ENCODE results near the gene ABLIM3.
A peak's percentile ranks its signal among the peaks of the same experiment; 100 is the strongest.

The ABLIM3 gene

DNA sequence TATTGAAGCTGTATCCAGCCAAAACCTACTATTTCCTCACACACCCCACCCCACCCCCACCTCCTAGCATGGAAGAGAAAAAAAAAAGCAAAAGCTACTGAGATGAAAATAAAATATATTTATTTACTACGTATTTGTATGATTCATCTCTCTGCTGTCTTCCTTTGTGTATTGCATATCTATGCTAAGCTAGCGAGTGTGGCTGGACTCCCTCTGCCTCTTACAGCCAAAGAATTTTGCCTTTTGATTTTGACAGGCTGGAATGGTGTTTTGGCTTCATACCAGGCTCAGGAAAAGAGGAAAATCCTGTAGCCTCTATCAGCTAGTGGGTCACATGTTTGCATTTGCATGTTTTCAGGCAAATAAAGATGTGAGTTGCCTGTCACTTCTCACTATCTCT is 2.2 kb downstream of the ABLIM3 start:
- peak overlapping the region in 2 of 5 donors; percentile 5 to 50 for H3K9ac ChIP-seq (ENCODE audit: low read length in 5 of 5)
- no peaks in the 10 kb centered on the region for H3K9me3 ChIP-seq (ENCODE audit: control insufficient read depth in 5 of 5, low read length in 5 of 5)
- H3K4me1 ChIP-seq (ENCODE audit: control insufficient read depth in 5 of 5, insufficient read depth in 5 of 5, low read length in 5 of 5): peaks cover 2 to 61% (median 29%) of the 10 kb centered on the region in 5 donors
- H3K4me3 ChIP-seq (ENCODE audit: low read depth in 1 of 5, low read length in 5 of 5): peak overlapping the region in 4 of 5 donors; percentile 17 to 88 (median 60)
- H3K36me3 ChIP-seq (ENCODE audit: control insufficient read depth in 5 of 5, insufficient read depth in 5 of 5, low read length in 5 of 5): peaks cover 0 to 3% (median 0%) of the 10 kb centered on the region in 5 donors
- peak overlapping the region; percentile 35 for H3K27ac ChIP-seq (ENCODE audit: low read depth, low read length)
- no peaks in the 10 kb centered on the region for H3K27me3 ChIP-seq (ENCODE audit: control insufficient read depth in 5 of 5, insufficient read depth in 4 of 5, low read length in 5 of 5)

DNA sequence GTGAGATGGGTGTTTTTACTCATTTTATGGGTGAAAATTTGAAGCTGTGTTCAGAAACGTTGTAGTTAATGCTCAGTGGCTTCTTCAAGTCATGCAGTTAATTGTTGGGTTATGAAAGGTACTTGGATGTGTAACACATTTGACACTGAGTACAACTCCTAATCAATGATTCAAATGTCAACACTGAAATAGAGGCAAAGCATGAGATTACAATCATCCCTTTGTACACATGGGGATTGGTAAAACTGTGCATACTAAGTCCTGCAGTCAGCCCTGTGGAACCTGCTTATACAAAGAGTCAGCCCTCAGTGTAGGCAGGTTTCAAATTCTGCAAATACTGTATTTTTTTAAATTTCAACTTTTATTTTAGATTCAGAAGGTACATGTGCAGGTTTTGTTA is 3.3 kb downstream of the ABLIM3 start:
- Histone ChIP-seq H3K9ac (ENCODE audit: low read length in 5 of 5) (no peak overlapping the region), H3K27me3 (ENCODE audit: control insufficient read depth in 5 of 5, insufficient read depth in 4 of 5, low read length in 5 of 5) (no peaks in the 10 kb centered on the region), H3K9me3 (ENCODE audit: control insufficient read depth in 5 of 5, low read length in 5 of 5) (no peaks in the 10 kb centered on the region), H3K27ac (ENCODE audit: low read depth, low read length) (peak overlapping the region; percentile 35), H3K36me3 (ENCODE audit: control insufficient read depth in 5 of 5, insufficient read depth in 5 of 5, low read length in 5 of 5) (peaks cover 0 to 4% (median 0%) of the 10 kb centered on the region in 5 donors), H3K4me3 (ENCODE audit: low read depth in 1 of 5, low read length in 5 of 5) (peak overlapping the region in 4 of 5 donors; percentile 17 to 88 (median 60)), H3K4me1 (ENCODE audit: control insufficient read depth in 5 of 5, insufficient read depth in 5 of 5, low read length in 5 of 5) (peaks cover 2 to 63% (median 29%) of the 10 kb centered on the region in 5 donors)

DNA sequence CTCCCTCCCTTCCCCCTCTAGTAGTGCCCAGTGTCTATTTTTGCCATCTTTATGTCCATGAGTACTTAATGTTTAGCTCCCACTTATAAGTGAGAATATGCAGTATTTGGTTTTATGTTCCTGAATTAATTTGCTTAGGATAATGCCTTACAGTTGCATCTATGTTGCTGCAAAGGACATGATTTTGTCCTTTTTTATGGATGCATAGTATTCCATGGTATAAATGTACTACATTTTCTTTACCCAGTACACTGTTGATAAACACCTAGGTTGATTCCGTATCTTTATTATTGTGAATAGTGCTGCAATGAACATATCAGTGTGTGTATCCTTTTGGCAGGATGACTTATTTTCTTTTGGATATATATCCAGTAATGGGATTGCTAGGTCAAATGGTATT is 3.8 kb downstream of the ABLIM3 start:
- no peaks in the 10 kb centered on the region for H3K9me3 ChIP-seq (ENCODE audit: control insufficient read depth in 5 of 5, low read length in 5 of 5)
- peak overlapping the region; percentile 35 for H3K27ac ChIP-seq (ENCODE audit: low read depth, low read length)
- peak overlapping the region in 4 of 5 donors; percentile 17 to 88 (median 60) for H3K4me3 ChIP-seq (ENCODE audit: low read depth in 1 of 5, low read length in 5 of 5)
- H3K36me3 ChIP-seq (ENCODE audit: control insufficient read depth in 5 of 5, insufficient read depth in 5 of 5, low read length in 5 of 5): peaks cover 0 to 4% (median 0%) of the 10 kb centered on the region in 5 donors
- H3K27me3 ChIP-seq (ENCODE audit: control insufficient read depth in 5 of 5, insufficient read depth in 4 of 5, low read length in 5 of 5): no peaks in the 10 kb centered on the region
- H3K9ac ChIP-seq (ENCODE audit: low read length in 5 of 5): no peak overlapping the region
- H3K4me1 ChIP-seq (ENCODE audit: control insufficient read depth in 5 of 5, insufficient read depth in 5 of 5, low read length in 5 of 5): peaks cover 2 to 66% (median 29%) of the 10 kb centered on the region in 5 donors

DNA sequence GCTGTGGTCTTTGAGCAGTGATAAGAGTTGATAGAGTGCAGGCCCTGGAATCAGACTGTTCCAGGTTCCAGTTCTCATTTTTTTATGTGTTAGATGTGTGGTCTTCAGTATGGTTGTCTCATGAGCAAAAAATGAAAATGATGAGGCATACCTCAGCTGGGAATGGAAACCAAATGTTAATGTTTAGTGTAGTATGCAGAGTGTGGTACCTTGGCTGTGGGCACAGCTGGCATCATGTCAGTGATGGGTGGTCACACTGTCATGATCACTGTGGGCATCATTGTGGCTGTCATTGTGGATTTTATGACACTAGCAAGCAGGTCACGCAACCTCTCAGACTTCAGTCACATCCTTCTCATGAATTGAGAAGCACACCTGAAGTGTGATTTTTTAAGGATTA is 6.4 kb downstream of the ABLIM3 start:
- peak overlapping the region in 1 of 5 donors; percentile 34 for H3K9ac ChIP-seq (ENCODE audit: low read length in 5 of 5)
- H3K4me1 ChIP-seq (ENCODE audit: control insufficient read depth in 5 of 5, insufficient read depth in 5 of 5, low read length in 5 of 5): peaks cover 5 to 70% (median 23%) of the 10 kb centered on the region in 5 donors
- H3K4me3 ChIP-seq (ENCODE audit: low read depth in 1 of 5, low read length in 5 of 5): peak overlapping the region in 4 of 5 donors; percentile 19 to 88 (median 32)
- H3K27ac ChIP-seq (ENCODE audit: low read depth, low read length): peak overlapping the region; percentile 84
- H3K27me3 ChIP-seq (ENCODE audit: control insufficient read depth in 5 of 5, insufficient read depth in 4 of 5, low read length in 5 of 5): no peaks in the 10 kb centered on the region
- H3K9me3 ChIP-seq (ENCODE audit: control insufficient read depth in 5 of 5, low read length in 5 of 5): no peaks in the 10 kb centered on the region
- H3K36me3 ChIP-seq (ENCODE audit: control insufficient read depth in 5 of 5, insufficient read depth in 5 of 5, low read length in 5 of 5): peaks cover 0 to 4% (median 0%) of the 10 kb centered on the region in 5 donors

DNA sequence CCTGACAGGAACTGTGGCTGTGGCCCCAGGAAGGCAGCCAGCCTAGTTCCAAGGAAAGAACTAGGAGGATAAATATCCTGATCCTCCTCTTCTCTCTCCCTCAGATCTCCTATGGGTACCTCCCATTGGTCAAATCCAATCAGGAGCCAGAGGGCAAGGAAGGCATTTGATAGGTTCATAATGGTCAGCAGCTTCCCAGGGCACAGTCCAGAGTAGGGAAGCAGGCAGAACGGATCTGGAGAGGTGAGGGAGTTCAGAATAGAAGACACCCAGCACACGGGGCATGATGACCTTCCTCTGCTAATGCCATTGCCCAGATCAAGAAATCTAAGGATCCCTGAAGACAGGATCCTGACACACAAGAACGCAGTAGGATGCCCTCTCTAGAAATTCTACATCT is 8.6 kb downstream of the ABLIM3 start:
- Histone ChIP-seq H3K9ac (ENCODE audit: low read length in 5 of 5) (peak overlapping the region in 1 of 5 donors; percentile 54), H3K27ac (ENCODE audit: low read depth, low read length) (peak overlapping the region; percentile 84), H3K4me3 (ENCODE audit: low read depth in 1 of 5, low read length in 5 of 5) (peak overlapping the region in 1 of 5 donors; percentile 7), H3K36me3 (ENCODE audit: control insufficient read depth in 5 of 5, insufficient read depth in 5 of 5, low read length in 5 of 5) (peaks cover 0 to 4% (median 0%) of the 10 kb centered on the region in 5 donors), H3K4me1 (ENCODE audit: control insufficient read depth in 5 of 5, insufficient read depth in 5 of 5, low read length in 5 of 5) (peaks cover 13 to 74% (median 34%) of the 10 kb centered on the region in 5 donors), H3K9me3 (ENCODE audit: control insufficient read depth in 5 of 5, low read length in 5 of 5) (no peaks in the 10 kb centered on the region), H3K27me3 (ENCODE audit: control insufficient read depth in 5 of 5, insufficient read depth in 4 of 5, low read length in 5 of 5) (no peaks in the 10 kb centered on the region)

DNA sequence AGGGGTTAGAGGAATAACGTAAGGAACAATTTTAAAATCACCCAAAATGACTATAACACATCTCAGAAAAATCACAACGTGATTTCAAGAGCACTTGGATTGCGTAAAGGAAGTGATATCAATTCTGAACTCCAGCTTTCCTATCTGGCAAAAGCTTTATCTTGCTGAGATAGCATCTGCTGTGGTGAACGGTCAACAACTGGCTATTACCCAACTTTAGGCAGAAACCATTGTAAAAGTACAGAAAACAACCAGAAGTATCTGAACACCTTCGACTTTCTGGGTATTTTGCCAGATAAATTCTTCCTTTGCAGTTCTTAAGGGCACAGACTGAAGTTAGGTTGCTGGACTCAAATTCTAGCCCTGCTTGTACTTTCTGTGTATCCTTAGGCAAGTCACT is 9.2 kb downstream of the ABLIM3 start:
- peak overlapping the region; percentile 84 for H3K27ac ChIP-seq (ENCODE audit: low read depth, low read length)
- H3K27me3 ChIP-seq (ENCODE audit: control insufficient read depth in 5 of 5, insufficient read depth in 4 of 5, low read length in 5 of 5): no peaks in the 10 kb centered on the region
- peaks cover 14 to 79% (median 39%) of the 10 kb centered on the region in 5 donors for H3K4me1 ChIP-seq (ENCODE audit: control insufficient read depth in 5 of 5, insufficient read depth in 5 of 5, low read length in 5 of 5)
- peak overlapping the region in 1 of 5 donors; percentile 34 for H3K9ac ChIP-seq (ENCODE audit: low read length in 5 of 5)
- peaks cover 0 to 4% (median 0%) of the 10 kb centered on the region in 5 donors for H3K36me3 ChIP-seq (ENCODE audit: control insufficient read depth in 5 of 5, insufficient read depth in 5 of 5, low read length in 5 of 5)
- H3K4me3 ChIP-seq (ENCODE audit: low read depth in 1 of 5, low read length in 5 of 5): no peak overlapping the region
- H3K9me3 ChIP-seq (ENCODE audit: control insufficient read depth in 5 of 5, low read length in 5 of 5): no peaks in the 10 kb centered on the region

DNA sequence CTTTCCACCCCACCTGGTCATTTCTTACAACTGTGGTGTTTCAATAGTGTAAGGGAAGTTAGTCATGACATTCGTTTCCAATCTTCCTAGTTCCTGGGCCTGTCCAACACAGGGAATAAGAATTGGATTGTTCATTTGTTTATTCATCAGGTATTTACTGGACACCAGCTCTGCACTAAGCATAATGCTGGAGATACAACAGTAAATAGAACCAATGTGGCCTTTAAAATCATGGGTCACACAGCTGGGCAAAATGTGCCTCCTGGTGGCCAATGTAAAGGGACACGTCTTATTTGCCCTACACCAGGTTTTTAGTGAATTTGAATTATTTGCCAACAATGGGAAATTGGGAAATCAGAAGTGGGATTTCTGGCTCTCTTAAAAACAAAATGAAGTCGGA is 10.4 kb downstream of the ABLIM3 start:
- Histone ChIP-seq H3K27ac (ENCODE audit: low read depth, low read length) (peak overlapping the region; percentile 84), H3K9ac (ENCODE audit: low read length in 5 of 5) (peak overlapping the region in 2 of 5 donors; percentile 11 to 34), H3K4me1 (ENCODE audit: control insufficient read depth in 5 of 5, insufficient read depth in 5 of 5, low read length in 5 of 5) (peaks cover 16 to 92% (median 42%) of the 10 kb centered on the region in 5 donors), H3K36me3 (ENCODE audit: control insufficient read depth in 5 of 5, insufficient read depth in 5 of 5, low read length in 5 of 5) (peaks cover 0 to 4% (median 0%) of the 10 kb centered on the region in 5 donors), H3K9me3 (ENCODE audit: control insufficient read depth in 5 of 5, low read length in 5 of 5) (no peaks in the 10 kb centered on the region), H3K27me3 (ENCODE audit: control insufficient read depth in 5 of 5, insufficient read depth in 4 of 5, low read length in 5 of 5) (no peaks in the 10 kb centered on the region), H3K4me3 (ENCODE audit: low read depth in 1 of 5, low read length in 5 of 5) (no peak overlapping the region)

DNA sequence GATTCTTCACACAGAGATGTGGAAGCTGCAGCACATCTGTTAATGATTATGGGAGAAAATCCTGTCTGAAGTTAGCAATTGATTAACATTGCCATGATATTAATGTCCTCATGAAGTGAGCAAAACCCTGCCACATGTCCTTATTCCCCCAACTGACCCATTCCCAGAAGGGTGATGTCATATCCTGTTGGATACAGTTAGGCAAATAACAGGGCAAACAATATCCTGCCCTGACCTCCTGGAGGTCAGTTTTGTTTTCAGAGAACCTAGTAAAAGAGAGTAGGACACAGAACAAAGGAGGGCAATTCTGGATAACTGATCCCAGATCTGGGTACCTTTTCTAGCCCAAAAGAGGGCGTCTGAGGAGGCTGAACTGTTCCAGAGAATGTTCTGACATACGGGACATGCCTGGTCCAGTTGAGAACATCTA is 11.0 kb downstream of the ABLIM3 start:
- H3K9me3 ChIP-seq (ENCODE audit: control insufficient read depth in 5 of 5, low read length in 5 of 5): no peaks in the 10 kb centered on the region
- peak overlapping the region; percentile 84 for H3K27ac ChIP-seq (ENCODE audit: low read depth, low read length)
- peaks cover 16 to 97% (median 48%) of the 10 kb centered on the region in 5 donors for H3K4me1 ChIP-seq (ENCODE audit: control insufficient read depth in 5 of 5, insufficient read depth in 5 of 5, low read length in 5 of 5)

DNA sequence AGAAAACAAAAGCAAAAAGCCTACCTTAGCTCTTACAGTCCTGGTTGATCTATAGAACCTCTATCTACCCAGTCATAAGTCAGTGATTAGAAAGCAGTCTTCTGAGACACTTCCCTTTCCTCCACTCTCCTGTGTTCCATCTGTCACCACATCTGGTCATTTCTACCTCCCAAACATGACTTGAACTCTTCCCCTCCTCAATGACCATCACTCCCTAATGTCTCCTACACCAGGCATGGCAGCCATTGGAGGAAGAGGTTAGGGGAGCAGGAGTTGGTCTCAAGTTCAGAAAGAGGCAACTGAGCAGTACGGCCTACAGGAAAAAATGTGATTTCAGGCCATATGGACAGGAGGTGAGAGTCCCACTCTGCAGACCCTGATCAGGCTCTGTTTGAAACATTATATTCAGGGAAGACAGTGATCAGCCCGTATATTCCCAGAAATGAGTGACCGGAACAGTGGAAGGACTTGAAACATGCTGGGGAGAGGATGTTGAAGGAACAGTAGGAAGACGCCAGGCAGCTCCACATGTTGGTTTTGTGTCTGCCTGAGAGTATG is 12.0 kb downstream of the ABLIM3 start:
- H3K4me3 ChIP-seq (ENCODE audit: low read depth in 1 of 5, low read length in 5 of 5): no peak overlapping the region
- H3K27me3 ChIP-seq (ENCODE audit: control insufficient read depth in 5 of 5, insufficient read depth in 4 of 5, low read length in 5 of 5): no peaks in the 10 kb centered on the region
- peaks cover 0 to 4% (median 0%) of the 10 kb centered on the region in 5 donors for H3K36me3 ChIP-seq (ENCODE audit: control insufficient read depth in 5 of 5, insufficient read depth in 5 of 5, low read length in 5 of 5)
- peak overlapping the region in 2 of 5 donors; percentile 3 to 56 for H3K9ac ChIP-seq (ENCODE audit: low read length in 5 of 5)
- no peaks in the 10 kb centered on the region for H3K9me3 ChIP-seq (ENCODE audit: control insufficient read depth in 5 of 5, low read length in 5 of 5)
- H3K27ac ChIP-seq (ENCODE audit: low read depth, low read length): peak overlapping the region; percentile 84
- H3K4me1 ChIP-seq (ENCODE audit: control insufficient read depth in 5 of 5, insufficient read depth in 5 of 5, low read length in 5 of 5): peaks cover 16 to 97% (median 49%) of the 10 kb centered on the region in 5 donors

More for the DNA sequence above, 11.0 kb downstream of the ABLIM3 start:
- H3K4me3 ChIP-seq (ENCODE audit: low read depth in 1 of 5, low read length in 5 of 5): no peak overlapping the region
- peaks cover 0 to 4% (median 0%) of the 10 kb centered on the region in 5 donors for H3K36me3 ChIP-seq (ENCODE audit: control insufficient read depth in 5 of 5, insufficient read depth in 5 of 5, low read length in 5 of 5)
- H3K27me3 ChIP-seq (ENCODE audit: control insufficient read depth in 5 of 5, insufficient read depth in 4 of 5, low read length in 5 of 5): no peaks in the 10 kb centered on the region
- H3K9ac ChIP-seq (ENCODE audit: low read length in 5 of 5): no peak overlapping the region
